Activated CD8-positive, alpha-beta memory T cell treated with anti-CD3 and anti-CD28 coated beads for 1 hour (primary cell): Measurements from ENCODE around the gene FPGS.

Experiments
- DNase-seq, 2 donors: peaks; one replicate each; pipeline ENCODE4 v3.0.0-alpha.2; 2020; ENCODE audit warnings: low read depth in 1 of 2; ENCODE audit errors: extremely low read depth in 1 of 2

Gene FPGS

GRCh38 chr9:127785933-127786772, 16.5 kb upstream of the FPGS start, which contains the start of gene CDK9:
TSS of gene CDK9 (plus strand) at chr9:127786034. CDS start at chr9:127786149, 115 bp downstream.
- peak; percentile 74 to 90 for DNase-seq

- DNase-seq = no peak
Measured at GRCh38 chr9:127786773-127787104, 15.9 kb upstream of the FPGS start.

- DNase-seq = no peak
Measured at GRCh38 chr9:127788337-127789011, 14.2 kb upstream of the FPGS start.

GRCh38 chr9:127789179-127789578, 13.5 kb upstream of the FPGS start:
- DNase-seq = no peak

- no peak for DNase-seq
Measured at GRCh38 chr9:127790094-127790855, 12.4 kb upstream of the FPGS start.

- DNase-seq = no peak
Measured at GRCh38 chr9:127791085-127791484, 11.6 kb upstream of the FPGS start.

- no peak for DNase-seq
Measured at GRCh38 chr9:127792417-127793031, 10.2 kb upstream of the FPGS start.

GRCh38 chr9:127793093-127793708, 9.5 kb upstream of the FPGS start:
- DNase-seq = no peak

GRCh38 chr9:127794001-127794791, 8.5 kb upstream of the FPGS start:
- no peak for DNase-seq

GRCh38 chr9:127796225-127796813, 6.4 kb upstream of the FPGS start:
- no peak for DNase-seq

- DNase-seq = no peak
Measured at GRCh38 chr9:127796852-127797370, 5.8 kb upstream of the FPGS start.

- DNase-seq = no peak
Measured at GRCh38 chr9:127801955-127802575, 617 bp upstream of the FPGS start.

GRCh38 chr9:127803507-127804352, 1.0 kb downstream of the FPGS start:
- no peak for DNase-seq

GRCh38 chr9:127805620-127806019, 2.9 kb downstream of the FPGS start:
- DNase-seq = no peak

- DNase-seq = no peak
Measured at GRCh38 chr9:127806871-127807270, 4.2 kb downstream of the FPGS start.

GRCh38 chr9:127808347-127809001, 5.8 kb downstream of the FPGS start:
- DNase-seq = no peak

GRCh38 chr9:127809002-127809539, 6.4 kb downstream of the FPGS start:
- DNase-seq = no peak
